Inflammatory macrophage (primary cell): ENCODE data around the gene TUBD1.
A peak's percentile ranks its signal among the peaks of the same experiment; 100 is the strongest.
"Not testable (repeated sequence)": the region's sequence is repeated elsewhere in the genome, so short reads cannot be mapped to it uniquely, and the experiment has no call there.

Source experiments
- DNase-seq, 2 donors: peaks; one replicate each; pipeline ENCODE4 v3.0.0-alpha.2; 2020 to 2022
- total RNA-seq, 18 experiments: gene quantifications; one replicate each; lab custom pipeline; 2026; ENCODE audit warnings: mixed read lengths in 6 of 18, inconsistent platforms in 2 of 18; lab: John Stamatoyannopoulos, UW

TUBD1 gene, protein sequence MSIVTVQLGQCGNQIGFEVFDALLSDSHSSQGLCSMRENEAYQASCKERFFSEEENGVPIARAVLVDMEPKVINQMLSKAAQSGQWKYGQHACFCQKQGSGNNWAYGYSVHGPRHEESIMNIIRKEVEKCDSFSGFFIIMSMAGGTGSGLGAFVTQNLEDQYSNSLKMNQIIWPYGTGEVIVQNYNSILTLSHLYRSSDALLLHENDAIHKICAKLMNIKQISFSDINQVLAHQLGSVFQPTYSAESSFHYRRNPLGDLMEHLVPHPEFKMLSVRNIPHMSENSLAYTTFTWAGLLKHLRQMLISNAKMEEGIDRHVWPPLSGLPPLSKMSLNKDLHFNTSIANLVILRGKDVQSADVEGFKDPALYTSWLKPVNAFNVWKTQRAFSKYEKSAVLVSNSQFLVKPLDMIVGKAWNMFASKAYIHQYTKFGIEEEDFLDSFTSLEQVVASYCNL
- total RNA-seq = 1.1 to 6.0 (median 3.6) reads per million in 18 experiments

DNA sequence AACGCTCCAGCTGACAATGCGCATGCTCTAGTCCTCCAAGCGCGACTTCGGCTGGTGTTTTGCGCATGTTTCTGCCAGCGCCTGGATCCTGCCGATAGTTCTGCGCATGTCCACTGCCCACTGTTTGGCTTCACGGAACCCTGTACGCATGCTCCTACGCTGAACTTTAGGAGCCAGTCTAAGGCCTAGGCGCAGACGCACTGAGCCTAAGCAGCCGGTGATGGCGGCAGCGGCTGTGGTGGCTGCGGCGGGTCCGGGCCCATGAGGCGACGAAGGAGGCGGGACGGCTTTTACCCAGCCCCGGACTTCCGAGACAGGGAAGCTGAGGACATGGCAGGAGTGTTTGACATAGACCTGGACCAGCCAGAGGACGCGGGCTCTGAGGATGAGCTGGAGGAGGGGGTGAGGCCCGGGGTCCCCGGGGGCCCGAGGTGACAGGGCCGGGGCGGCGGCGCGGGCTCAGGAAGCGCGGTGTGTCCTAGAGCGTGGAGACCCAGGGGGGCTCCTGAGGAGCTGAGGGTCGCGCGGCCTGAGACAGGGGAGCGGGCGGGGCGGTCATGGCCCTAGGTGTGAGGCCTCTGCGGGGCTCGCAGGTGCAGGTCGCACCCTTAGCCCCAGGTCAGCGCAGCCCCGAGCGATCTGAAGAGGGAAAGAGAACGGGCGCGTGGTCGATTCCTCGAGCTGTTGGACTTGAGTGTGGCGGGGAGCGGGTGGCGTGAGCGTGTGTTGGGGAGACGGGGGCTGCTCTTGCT, at the start of gene TUBD1, which contains the start of gene RPS6KB1:
TUBD1 (minus strand) TSS at position 20 of the 752 bp plus-strand sequence. CDS start 1,941 bp downstream, outside the sequence.
RPS6KB1 (plus strand) TSS at position 198 of the 752 bp plus-strand sequence; CDS start at position 262, 64 bp downstream.
- DNase-seq = peak; percentile 100

DNA sequence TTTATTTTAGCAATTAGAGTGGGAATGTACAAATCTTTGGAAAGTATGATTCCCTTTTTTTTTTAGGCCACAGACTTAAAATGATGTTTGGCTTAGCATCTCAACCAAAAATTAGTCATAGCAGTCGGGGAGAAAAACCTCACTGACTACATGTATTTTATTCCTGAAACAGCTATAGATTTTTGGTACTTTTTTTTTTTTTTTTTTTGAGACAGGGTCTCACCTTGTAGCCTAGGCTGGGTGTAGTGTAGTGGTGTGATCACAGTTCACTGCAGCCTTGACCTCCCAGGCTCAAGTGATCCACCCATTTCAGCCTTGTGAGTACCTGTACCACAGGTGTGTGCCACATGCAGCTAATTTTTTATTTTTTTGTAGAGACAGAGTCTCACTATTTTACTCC, 48.4 kb upstream of the TUBD1 start:
- DNase-seq = no peak

DNA sequence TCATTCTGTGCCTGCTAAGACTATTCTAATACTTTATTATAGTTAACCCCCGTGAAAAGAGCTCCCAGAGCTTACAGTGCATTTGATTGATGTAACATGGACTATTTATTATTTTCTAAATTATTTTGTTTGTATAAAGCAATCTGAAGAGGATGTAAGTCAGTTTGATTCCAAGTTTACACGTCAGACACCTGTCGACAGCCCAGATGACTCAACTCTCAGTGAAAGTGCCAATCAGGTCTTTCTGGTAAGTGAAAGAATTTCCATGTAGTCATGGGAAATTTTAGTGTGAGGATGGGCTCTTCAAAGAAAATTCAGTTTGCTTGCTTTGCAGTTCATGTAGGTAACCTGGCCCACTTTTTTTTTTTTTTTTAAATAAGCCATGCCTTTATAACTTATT, 48.0 kb upstream of the TUBD1 start:
- not testable (repeated sequence) for DNase-seq

DNA sequence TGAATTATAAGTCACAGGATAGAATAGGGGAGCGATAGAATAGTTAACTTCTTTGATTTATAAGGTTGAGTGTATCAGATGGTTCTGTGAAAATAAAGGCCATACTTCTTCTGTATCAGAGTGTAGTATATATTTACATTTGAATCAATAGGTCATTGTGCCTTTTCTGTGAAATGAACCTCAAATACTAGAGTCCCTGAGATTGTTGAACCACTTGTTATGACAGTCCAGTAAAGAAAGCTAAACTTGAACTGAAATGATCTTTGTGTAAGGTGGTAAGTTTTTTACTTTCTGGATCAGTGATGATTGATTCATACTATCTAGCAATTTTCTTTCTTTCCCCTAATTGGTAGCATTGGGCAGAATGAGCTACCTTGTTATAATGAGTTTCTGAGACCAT, 40.6 kb upstream of the TUBD1 start:
- DNase-seq = not testable (repeated sequence)

DNA sequence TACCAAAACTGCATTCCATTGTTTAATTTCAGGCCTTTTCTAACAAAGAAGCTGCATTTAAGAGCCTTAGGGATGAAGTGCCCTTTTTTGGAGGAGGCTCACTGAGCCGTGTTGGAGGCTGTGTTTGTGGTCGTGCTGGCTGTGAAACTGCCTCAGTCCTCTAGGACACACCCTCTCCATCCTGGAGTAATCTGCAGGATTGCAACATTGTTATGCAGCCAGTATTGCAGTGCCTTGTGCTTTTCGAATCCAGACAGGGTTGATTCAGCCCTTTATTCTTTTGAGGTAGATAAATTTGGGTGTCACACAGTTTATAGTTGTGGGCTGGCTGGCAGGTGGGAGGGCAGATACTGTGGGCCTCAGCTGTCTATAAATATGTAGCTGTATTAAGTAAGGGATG, 38.0 kb upstream of the TUBD1 start:
- DNase-seq = peak in 1 of 2 donors; percentile 39

DNA sequence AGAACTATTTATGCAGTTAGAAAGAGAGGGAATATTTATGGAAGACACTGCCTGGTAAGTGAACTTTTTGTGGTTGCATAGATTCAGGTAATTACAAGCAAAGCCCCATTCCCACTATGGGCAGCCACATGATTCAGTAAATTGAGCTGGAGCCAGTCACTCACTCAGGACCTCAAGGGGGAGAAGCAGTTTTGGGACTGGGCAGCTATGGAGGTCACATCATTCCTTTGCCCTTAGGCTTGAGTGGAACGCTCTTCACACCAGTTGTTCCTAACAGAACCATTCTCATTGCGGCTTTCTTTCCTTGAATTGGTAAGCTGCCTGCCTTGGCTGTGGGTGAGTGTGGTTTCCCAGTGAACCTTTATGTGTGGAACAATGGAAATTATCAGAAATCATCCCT, 37.4 kb upstream of the TUBD1 start:
- DNase-seq = not testable (repeated sequence)

DNA sequence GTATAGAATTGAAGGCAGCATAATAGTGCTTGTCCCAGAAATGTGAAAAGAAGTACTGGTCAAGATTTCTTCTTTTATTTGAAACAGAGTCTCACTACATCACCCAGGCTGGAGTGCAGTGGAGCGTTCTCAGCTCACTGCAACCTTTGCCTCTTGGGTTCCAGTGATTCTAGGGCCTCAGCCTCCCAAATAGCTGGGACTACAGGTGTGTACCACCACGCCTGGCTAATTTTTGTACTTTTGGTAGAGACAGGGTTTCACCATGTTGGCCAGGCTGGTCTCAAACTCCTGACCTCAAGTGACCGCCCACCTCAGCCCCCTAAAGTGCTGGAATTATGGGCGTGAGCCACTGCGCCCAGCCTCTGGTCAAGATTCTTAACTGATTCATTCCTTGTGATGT, 27.9 kb upstream of the TUBD1 start:
- not testable (repeated sequence) for DNase-seq

DNA sequence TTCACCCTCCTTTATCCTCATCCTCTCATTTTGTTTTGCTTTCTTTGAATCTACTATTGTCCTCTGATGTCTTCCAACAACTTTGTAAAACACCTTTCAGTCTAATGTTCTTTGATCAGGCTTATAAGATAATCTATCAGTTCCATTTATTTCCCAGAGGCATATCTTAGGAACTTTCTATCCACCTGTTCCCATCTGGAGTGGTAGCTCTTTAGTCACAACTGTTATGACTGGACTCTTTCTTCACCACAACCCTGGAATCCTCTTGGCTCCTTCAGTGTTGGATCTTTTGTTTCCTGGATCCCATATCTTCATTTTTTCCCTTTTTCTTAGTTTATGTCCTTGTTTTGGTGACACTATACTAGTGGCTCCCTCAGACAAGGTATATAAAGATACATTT, 23.7 kb upstream of the TUBD1 start:
- no peak for DNase-seq

DNA sequence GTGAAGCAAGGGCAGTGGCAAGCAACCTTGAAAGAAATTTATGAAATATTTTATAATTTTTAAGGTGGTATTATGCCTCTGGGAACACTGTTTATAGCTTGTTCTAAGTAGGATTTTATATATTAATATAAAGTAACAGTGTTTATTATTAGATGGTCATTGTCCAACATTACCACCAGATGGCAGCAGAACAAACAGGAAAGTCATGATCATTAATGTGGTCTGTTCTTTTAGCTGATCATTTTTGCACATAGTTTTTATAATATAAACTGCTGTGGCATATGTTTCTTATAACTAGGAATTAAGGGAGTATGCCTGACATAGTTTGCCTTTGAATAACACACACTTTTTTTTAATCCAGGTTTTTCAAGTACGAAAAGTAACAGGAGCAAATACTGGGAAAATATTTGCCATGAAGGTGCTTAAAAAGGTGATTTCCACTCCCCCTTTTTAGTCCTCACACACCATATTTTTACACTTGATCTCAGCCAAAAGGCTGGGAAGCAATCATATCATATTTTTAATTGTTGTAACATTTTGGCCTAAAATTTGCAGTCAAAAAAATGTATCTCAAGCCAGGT, 21.6 kb upstream of the TUBD1 start:
- DNase-seq = peak; percentile 28 to 60

DNA sequence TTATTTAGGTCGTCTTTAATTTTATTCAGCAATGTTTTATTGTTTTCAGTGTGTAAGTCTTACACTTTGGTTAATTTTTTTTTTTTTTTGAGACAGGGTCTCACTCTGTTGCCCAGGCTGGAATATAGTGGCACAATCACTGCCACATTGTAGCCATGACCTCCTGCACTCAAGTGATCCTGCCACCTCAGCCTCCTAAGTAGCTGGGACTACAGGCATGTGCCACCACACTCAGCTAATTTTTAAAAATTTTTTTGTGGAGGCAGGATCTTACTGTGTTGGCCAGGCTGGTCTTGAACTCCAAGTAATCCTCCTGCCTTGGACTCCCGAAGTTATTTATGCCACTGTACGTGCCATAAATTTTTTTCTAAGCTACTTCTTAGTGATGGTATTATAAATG, 14.7 kb upstream of the TUBD1 start:
- DNase-seq = no peak

DNA sequence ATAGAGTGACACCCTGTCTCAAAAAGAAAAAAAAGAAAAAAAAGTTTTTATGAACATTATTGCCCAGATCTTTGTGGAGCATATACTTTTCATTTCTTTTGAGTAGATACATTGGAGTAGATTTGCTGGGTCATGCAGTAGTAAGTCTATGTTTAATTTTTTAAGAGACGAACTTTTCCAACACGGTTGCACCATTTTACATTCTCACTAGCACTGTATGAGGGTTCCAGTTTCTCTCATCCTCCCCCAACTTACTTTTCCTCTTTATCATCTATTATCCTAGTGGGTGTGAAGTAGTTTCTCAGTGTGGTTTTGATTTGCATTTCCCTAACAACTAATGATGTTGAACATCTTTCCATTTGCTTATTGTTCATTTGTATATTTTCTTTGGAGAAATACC, 10.7 kb upstream of the TUBD1 start:
- DNase-seq = no peak

DNA sequence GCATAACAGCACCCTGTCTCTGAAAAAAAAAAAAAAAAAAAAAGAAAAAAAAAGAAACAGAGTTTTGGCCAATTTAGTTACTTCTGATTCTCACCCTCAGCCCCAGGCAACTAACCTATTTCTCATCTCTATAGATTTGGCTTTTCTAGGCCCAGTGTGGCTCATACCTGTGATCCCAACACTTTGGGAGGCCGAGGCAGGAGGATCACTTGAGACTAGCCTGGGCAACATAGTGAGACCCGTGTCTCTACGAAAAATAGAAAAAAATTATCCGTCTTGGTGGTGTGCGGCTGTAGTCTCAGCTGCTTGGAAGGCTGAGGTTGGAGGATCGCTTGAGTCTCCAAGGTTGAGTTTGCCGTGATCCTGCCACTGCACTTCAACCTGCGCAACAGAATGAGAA, 8.9 kb upstream of the TUBD1 start:
- DNase-seq = no peak

DNA sequence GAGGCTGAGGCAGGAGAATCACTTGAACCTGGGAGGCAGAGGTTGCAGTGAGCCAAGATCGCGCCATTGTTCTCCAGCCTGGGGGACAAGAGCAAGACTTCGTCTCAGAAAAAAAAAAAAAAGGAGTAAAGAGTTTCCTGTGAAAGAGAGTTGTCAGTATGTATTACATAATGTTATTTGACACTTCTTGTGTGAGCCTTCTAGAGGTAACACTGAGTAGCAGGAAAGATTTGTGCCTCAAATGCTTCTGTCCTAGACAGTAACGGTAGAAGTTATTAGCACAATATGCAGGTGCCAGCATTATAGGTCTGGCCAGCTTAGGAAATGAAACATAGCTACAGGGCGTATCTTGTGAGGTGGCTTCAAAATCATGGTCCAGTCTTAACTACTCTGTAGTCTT, 6.4 kb upstream of the TUBD1 start:
- DNase-seq = peak in 1 of 2 donors; percentile 72

DNA sequence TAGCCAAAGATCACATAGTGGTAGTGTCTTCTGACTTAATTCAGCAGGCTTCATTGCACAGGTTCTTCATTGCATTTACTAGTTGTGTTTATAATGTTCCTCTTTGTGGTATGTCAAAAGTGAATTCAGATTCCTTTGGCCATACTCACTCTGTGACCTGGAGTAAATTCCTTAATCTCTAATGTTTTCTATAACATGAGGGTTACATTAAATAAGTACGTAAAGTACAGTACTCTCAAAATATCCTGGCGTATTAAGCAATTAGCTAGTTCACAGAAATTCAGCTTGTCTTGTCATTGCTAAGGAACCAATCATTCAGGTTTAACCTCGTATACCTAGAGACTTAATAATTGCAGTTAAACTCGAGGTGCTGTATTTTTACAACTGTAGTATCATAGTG, 4.3 kb upstream of the TUBD1 start:
- DNase-seq = no peak

DNA sequence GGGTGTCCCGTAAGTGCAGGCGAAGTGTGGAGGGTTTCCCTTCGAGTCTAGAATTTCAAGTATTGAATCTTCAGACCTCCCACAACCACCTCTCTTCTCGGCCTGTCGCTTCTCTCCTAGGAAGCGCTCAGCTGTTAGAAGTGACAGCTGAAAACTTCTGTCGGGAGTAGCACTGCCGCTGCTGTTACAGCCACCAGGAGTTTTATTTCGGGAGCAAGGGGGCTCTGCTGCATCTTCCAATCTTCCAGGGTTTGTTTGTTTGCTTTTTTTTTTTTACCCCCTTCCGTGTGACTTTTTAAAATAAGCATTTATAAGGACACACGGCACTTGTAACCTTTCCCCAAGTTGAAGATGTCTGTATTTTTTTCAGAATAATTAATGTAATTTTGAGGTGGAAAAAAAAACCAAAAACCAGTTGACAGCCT, 945 bp upstream of the TUBD1 start:
- peak in 1 of 2 donors; percentile 18 for DNase-seq

DNA sequence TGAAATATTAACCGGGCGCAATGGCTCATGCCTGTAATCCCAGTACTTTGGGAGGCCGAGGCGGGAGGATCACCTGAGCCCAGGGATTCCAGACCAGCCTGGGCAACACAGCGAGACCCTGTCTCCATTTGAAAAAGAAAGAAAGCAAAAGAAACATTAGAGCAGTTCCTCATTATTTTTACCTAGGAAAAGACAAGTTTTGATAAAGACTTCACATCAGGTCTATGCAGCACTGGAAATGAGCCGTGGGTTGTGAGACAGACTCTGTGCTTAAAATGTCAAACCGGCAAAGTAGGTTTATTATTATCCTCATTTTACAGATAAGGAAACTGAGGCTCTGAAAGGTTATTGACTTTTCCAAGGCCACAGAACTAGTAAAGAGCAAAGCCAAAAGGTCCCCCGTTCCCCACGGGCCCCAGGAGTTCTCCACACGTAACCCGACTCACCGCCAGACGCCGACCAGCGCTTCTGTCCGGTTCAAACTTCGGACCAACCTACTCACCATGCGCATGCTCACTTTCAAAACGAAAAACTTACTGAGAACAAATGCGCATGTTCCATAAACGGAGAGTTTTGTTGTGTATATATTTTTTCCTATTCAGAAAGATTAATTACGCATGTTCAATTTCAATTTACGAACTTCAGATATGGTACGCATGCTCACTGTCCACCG, 356 bp downstream of the TUBD1 start:
- no peak for DNase-seq

DNA sequence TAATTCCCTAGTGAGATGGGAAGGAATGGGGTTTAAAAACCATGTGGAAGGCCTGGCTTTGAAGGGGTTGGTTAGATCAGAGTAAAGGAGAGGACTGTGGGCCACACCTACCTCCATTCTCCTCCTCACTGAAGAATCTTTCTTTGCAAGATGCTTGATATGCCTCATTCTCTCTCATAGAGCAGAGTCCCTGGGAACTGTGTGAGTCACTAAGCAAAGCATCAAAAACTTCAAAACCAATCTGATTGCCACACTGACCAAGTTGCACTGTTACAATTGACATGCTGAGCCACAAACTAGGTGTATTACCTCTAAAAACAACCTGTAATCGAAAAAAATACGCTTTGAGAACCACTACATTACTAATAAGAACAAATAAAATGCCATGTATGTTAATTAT, 2.0 kb downstream of the TUBD1 start:
- no peak for DNase-seq

DNA sequence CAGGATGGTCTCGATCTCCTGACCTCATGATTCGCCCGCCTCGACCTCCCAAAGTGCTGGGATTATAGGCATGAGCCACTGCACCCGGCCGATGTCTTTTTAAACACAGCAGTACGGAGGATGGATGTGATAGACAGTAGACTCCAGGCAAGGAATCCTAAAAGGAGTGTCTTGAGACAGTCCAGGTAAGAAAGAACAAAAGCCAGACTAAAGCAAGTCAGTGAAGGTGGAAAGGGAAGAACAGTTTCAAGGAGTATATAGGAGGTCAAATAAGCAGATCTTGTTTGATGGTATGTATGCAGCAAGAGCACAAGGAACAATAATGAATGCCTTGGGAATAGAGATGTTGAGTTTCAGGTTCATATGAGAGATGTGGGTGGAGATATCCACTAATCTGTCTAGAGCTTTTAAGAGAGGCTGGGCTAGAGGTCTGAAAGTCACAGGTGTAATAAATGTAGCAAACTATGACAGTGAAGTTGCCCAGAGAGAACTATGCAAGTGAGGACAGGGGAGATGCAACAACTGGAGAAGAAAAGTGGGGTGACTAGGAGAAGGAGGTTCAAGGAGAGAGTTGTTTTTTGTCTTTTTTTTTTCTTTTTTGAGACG, 4.5 kb downstream of the TUBD1 start:
- no peak for DNase-seq

DNA sequence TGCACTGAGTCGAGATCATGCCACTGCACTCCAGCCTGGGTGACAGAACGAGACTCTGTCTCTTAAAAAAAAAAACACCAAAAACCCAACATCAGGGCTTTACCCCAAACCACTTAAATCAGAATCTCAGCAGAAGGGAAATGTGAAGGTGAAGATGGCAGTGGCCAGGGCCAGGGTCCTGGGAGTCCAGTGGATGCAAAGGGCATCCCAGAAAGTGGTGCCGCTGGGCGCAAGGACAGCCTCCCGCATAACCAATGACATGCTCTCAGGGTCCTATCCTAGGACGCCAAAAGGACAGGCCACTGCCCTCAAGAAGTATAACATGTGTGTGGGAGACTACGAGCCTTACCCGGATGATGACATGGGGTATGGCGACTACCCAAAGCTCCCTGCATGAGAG, 7.9 kb downstream of the TUBD1 start:
- DNase-seq = no peak

DNA sequence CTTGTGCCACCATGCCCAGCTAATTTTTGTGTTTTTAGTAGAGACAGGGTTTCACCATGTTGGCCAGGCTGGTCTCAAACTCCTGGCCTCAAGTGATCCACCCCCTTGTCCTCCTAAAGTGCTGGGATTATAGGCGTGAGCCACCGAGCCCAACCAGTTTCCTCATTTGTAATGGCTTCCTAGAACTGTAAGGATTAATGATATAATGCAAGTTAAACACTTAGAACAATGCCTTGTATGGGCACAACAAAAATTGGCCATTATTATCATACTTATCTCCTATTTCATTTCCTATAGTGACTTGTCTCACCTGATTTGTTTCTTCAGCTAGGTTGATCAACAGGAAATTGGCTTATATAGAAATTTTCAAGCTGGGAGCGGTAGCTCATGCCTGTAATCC, 14.1 kb downstream of the TUBD1 start:
- no peak for DNase-seq

DNA sequence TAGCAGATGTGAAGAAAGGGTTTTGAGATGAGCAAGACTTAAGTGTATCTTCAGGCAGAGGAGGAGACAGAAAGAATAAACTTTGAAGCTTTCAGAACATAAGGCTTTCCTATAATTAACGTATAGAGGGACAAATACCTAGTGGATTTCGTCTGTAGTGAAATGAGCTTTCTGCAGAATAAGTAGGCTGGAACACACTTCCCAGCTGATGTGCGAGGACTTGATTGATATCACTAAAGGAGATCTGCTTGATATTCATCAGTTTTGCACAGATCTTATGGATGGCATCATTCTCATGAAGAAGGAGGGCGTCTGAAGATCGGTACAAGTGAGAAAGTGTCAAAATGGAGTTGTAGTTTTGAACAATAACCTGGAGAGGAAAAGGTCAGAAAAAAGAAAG, 14.8 kb downstream of the TUBD1 start:
- DNase-seq = no peak

DNA sequence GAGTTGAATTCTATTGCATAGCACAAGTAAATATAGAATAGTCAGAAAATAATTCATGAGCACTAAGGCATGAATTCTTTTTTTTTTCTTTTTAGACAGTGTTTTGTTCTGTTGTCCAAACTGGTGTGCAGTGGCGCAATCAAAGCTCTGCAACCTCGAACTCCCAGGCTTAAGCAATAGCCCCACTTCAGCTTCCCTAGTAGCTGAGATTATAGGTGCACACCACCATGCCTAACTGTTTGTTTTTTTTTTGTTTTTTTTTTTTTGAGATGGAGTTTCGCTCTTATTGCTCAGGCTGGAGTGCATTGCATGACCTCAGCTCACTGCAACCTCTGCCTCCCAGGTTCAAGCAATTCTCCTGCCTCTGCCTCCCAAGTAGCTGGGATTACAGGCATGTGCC, 16.6 kb downstream of the TUBD1 start:
- peak; percentile 50 to 53 for DNase-seq
